OCI-LY1 (cell line): ENCODE data around the gene TUFT1.

Source experiments
- H2AFZ ChIP-seq: fragments of 200-600 bp; sonication (generic), shearing (Covaris generic); 2 replicates; pipeline ENCODE4 v1.6.0; 2014; ENCODE audit warnings: antibody characterized with exemption, mild to moderate bottlenecking, low read length
- H3F3A ChIP-seq: fragments of 200-600 bp; sonication (generic), shearing (Covaris generic); 2 replicates; pipeline ENCODE4 v1.6.0; 2014; ENCODE audit warnings: mild to moderate bottlenecking, antibody characterized with exemption, low read length, moderate library complexity; ENCODE audit not compliant: insufficient read depth
- H3K27ac ChIP-seq: fragments of 200-600 bp; sonication (generic); 2 replicates; pipeline ENCODE4 v1.5.1; 2014; ENCODE audit warnings: low read length, mixed run types, mild to moderate bottlenecking, low read depth; ENCODE audit not compliant: poor library complexity, severe bottlenecking
- H3K27me3 ChIP-seq: fragments of 200-600 bp; sonication (generic); 2 replicates; pipeline ENCODE4 v1.6.0; 2014; ENCODE audit warnings: antibody characterized with exemption, mild to moderate bottlenecking, low read length, moderate library complexity; ENCODE audit not compliant: insufficient read depth
- H3K36me3 ChIP-seq: fragments of 200-600 bp; sonication (generic); 2 replicates; pipeline ENCODE4 v1.6.1; 2014; ENCODE audit warnings: mild to moderate bottlenecking, antibody characterized with exemption, low read length, moderate library complexity, mixed read lengths; ENCODE audit not compliant: insufficient read depth
- H3K4me1 ChIP-seq: fragments of 200-600 bp; sonication (generic); 2 replicates; pipeline ENCODE4 v1.5.1; 2014; ENCODE audit warnings: mild to moderate bottlenecking, low read length, moderate library complexity; ENCODE audit not compliant: insufficient read depth, severe bottlenecking
- H3K4me2 ChIP-seq: fragments of 200-600 bp; sonication (generic), shearing (Covaris generic); 2 replicates; pipeline ENCODE4 v1.6.1; 2014; ENCODE audit warnings: low read length
- H3K4me3 ChIP-seq: fragments of 200-600 bp; sonication (generic); 2 replicates; pipeline ENCODE4 v1.5.1; 2014; ENCODE audit warnings: low read length, low read depth, mild to moderate bottlenecking, mixed read lengths; ENCODE audit not compliant: poor library complexity, severe bottlenecking
- H3K79me2 ChIP-seq: fragments of 200-600 bp; shearing (Covaris generic); 2 replicates; pipeline ENCODE4 v1.6.1; 2016; ENCODE audit warnings: mixed run types, low read length, mixed read lengths; ENCODE audit not compliant: insufficient read depth
- H3K9ac ChIP-seq: fragments of 200-600 bp; sonication (generic), shearing (Covaris generic); 2 replicates; pipeline ENCODE4 v1.6.1; 2014; ENCODE audit warnings: mild to moderate bottlenecking, low read length, mixed read lengths
- H3K9me2 ChIP-seq: fragments of 200-600 bp; sonication (generic), shearing (Covaris generic); 2 replicates; pipeline ENCODE4 v1.6.1; 2014; ENCODE audit warnings: low read depth, mild to moderate bottlenecking, low read length, mixed read lengths
- H3K9me3 ChIP-seq: fragments of 200-600 bp; shearing (Covaris generic); 2 replicates; pipeline ENCODE4 v1.6.1; 2014; ENCODE audit warnings: low read length, mixed read lengths
- H4K20me1 ChIP-seq: fragments of 200-600 bp; sonication (generic), shearing (Covaris generic); 2 replicates; pipeline ENCODE4 v1.6.0; 2016; ENCODE audit warnings: mild to moderate bottlenecking, low read length; ENCODE audit not compliant: insufficient read depth
- CTCF ChIP-seq: fragments of 200-600 bp; sonication (generic), shearing (Covaris generic); IDR thresholded peaks from 2 replicates; pipeline ENCODE4 v1.5.1; 2017; ENCODE audit warnings: mild to moderate bottlenecking, antibody characterized with exemption, low read length, moderate library complexity, mixed read lengths
- EZH2 ChIP-seq: fragments of 200-600 bp; sonication (generic), shearing (Covaris generic); IDR thresholded peaks from 2 replicates; pipeline ENCODE4 v1.8.0; 2017; ENCODE audit warnings: borderline replicate concordance, mixed run types, mild to moderate bottlenecking, antibody characterized with exemption, low read length, moderate library complexity, mixed read lengths

TUFT1 gene

GRCh38 chr1:151536499-151536898 lies 3.6 kb upstream of the TUFT1 start:
- Histone ChIP-seq H3K27ac (no peak overlapping the region), H3K4me2 (no peak overlapping the region)

GRCh38 chr1:151537112-151537511 lies 3.0 kb upstream of the TUFT1 start:
- H3K9me2 ChIP-seq = no peaks in the 10 kb centered on the region
- no peaks in the 10 kb centered on the region for H3K79me2 ChIP-seq
- TF ChIP-seq EZH2 (no peak), CTCF (no peak)
- H3K4me2 ChIP-seq = no peak overlapping the region
- H3K4me1 ChIP-seq = peaks cover 32% of the 10 kb centered on the region
- H3K36me3 ChIP-seq = no peaks in the 10 kb centered on the region
- H4K20me1 ChIP-seq = no peaks in the 10 kb centered on the region
- no peak overlapping the region for H3K4me3 ChIP-seq
- H3K9me3 ChIP-seq = no peaks in the 10 kb centered on the region
- no peak overlapping the region for H2AFZ ChIP-seq
- H3K27ac ChIP-seq = no peak overlapping the region
- H3K9ac ChIP-seq = no peak overlapping the region
- no peaks in the 10 kb centered on the region for H3K27me3 ChIP-seq
- H3F3A ChIP-seq = no peaks in the 10 kb centered on the region

More at GRCh38 chr1:151536499-151536898, 3.6 kb upstream of the TUFT1 start:
- no peak overlapping the region for H2AFZ ChIP-seq
- H3K36me3 ChIP-seq = no peaks in the 10 kb centered on the region
- no peak overlapping the region for H3K9ac ChIP-seq
- no peak overlapping the region for H3K4me3 ChIP-seq
- H3K9me3 ChIP-seq = no peaks in the 10 kb centered on the region
- no peaks in the 10 kb centered on the region for H3F3A ChIP-seq
- H3K27me3 ChIP-seq = no peaks in the 10 kb centered on the region
- TF ChIP-seq EZH2 (no peak), CTCF (no peak)
- no peaks in the 10 kb centered on the region for H3K79me2 ChIP-seq
- no peaks in the 10 kb centered on the region for H4K20me1 ChIP-seq
- H3K9me2 ChIP-seq = no peaks in the 10 kb centered on the region
- peaks cover 32% of the 10 kb centered on the region for H3K4me1 ChIP-seq

GRCh38 chr1:151539321-151540020 lies 638 bp upstream of the TUFT1 start:
- Histone ChIP-seq H3K4me1 (peaks cover 24% of the 10 kb centered on the region), H3F3A (no peaks in the 10 kb centered on the region), H3K27ac (peak overlapping the region; percentile 93), H3K9ac (peak overlapping the region; percentile 38; the same call in 1 of the 2 replicates), H3K36me3 (no peaks in the 10 kb centered on the region), H4K20me1 (no peaks in the 10 kb centered on the region), H3K4me3 (peak overlapping the region; percentile 73), H3K27me3 (no peaks in the 10 kb centered on the region), H3K4me2 (peak overlapping the region; percentile 69), H3K9me3 (no peaks in the 10 kb centered on the region), H3K9me2 (no peaks in the 10 kb centered on the region), H3K79me2 (no peaks in the 10 kb centered on the region), H2AFZ (no peak overlapping the region)
- TF ChIP-seq EZH2 (no peak), CTCF (no peak)
